HG03342 (cell line): ENCODE measurements around the gene IL2RA.
"Not testable (repeated sequence)": the region's sequence is repeated elsewhere in the genome, so short reads cannot be mapped to it uniquely, and the experiment has no call there.

Experiments
- ATAC-seq: cut with Tn5 transposase; IDR thresholded peaks from one replicate; pipeline ENCODE4 v1.9.1; 2021; ENCODE audit warnings: mild to moderate bottlenecking, moderate library complexity; ENCODE audit not compliant: unreplicated experiment

Gene IL2RA

DNA sequence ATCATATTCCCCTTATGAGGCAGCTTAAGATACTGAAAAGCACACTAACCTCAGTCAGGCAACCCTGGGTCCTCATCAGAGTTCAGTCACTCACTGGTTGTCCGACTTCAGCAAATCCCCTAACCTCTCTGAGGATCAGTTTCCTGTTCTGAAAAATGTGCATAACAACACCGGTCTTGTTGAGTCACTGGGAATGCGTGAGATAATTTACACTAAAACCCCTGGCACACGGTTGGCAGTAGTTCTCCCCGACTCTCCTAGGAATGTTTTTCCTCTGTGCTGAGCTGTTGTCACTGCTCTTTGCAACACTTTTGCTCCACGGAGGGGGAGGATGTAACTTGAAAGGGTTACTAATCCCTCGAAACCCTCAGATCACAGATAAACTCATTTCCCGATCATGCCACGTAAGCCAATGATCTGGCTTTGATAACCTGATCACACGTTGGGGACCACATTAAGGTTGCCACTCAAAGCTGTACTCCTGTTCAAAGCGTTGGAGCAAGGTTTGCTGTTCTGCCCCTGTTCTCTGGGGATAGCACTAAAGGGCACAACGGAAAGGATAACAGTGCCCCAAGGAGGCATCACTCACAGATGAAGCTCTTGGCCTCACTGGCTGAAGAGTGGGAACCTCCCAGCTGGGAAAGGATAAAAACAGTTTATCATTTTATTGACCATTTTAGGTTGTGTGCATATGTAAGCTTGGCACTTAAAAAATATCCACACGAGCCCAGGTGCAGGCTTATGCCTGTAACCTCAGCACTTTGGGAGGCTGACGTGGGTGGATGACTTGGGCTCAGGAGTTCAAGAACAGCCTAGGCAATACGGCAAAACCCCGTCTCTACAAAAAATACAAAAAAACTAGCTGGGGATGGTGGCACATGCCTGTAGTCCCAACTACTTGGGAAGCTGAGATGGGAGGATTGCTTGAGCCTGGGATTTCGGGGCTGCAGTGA is 21.6 kb upstream of the IL2RA start:
- ATAC-seq: no peak

DNA sequence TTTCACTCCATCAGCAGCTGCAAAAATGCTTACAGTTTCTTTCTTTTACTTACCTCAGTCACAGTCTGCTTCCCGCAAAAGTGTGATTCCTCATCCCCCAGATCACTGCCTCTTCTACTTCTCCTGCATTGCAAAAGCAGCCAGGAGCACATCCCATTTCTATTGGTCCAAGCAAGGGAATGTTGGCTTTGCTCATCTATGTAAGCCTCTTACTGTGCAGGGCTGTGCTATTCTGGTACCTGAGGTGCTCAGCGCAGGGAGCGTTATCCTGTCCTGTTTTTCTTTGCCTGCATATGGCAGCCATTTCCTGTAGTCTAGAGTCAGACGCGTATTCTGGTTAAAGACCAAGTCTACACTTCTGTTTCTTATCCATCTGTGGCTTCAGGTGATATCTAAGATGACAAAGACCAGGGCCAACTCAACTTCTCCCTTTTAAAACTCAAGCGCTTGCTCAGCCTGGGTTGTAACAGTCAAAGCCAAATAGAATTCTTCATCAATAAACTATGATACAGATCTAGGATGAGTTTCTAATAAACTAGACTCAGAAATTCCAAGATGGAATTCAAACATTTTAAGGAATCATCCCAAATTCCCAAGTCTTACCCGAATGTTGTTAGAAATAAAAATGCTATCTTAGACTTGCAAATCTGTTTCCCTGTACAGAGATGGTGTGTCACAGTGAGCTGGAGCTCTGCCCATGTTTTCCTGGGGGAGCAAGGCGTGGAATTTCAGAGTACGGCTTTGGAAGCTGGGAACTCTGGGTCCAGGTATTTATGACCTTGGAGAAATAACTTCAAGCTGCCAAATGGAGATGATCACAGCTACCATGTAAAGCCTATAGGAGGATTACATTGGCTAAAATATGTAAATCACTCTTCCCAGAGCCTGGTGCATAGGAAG is 20.6 kb upstream of the IL2RA start:
- no peak for ATAC-seq

DNA sequence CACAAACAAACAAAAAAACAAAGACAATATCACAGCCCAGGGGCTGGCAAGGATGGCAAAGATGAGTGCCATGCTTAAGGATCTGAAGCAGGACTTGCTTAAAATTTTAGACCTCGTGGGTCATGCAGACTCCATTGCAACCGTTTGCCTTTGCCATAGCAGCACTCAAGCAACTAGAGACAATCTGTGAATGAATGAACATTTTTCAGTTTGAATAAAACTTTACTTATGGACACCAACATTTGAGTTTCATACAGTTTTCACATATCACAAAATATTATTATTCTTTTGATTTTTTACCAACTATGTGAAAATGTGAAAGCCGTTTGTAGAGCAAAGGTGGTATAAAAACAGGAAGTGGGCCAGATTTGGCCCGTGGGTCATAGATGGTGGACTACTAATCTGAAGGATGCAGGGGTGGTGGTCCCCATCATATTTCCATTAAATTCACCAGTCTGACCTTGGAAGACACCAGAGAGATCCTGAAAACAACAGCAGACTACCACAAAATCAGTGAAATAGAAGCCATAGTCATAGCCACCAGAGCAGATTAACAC is 18.3 kb upstream of the IL2RA start:
- ATAC-seq: no peak

DNA sequence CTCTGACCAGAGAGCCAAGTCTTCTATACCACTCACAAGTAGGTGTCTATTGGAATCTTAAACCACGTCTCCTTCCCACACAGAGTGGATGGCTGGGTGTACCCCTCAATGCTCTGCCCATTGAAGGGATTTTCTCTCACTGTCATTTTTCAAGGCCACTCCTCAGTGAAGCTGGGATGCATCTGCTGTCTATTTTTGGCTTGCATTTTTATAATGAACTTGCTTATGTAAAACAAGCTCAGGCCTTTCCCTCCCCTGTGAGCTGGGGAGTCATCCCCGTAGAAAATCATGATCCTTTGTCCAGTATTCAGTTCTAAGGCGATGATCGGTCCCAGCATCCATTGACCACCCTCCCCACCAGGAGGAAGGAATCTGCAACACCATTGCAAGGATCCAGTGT is 16.9 kb upstream of the IL2RA start:
- ATAC-seq: no peak

DNA sequence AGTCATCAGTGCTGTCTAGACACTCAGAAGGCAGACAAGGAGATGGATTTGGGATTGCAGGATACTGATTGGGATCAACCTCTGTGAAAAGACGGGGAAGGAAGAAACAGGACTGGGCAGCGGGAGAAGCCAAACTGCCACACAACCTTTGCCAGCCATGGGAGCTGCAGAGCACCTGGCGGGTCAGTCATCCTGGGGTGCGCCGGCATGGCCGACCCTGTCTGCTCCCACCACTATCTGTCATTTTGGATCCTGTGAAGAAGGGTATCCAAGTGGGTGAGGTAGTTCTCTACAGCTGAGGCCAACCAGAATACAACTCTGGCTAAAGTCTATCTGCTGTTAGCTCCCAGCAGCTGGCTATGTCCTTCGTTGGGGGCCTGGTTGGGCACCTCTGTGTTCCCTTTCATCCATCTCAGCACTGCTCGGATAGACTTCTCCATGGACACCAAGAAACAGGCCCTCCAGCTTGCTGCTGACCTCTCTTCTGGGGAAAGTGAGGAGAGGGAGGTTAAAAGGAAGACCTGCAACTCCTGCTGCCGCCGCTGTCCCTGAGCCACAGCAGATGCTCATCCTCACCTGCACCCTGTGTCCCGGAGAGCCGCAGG is 15.0 kb upstream of the IL2RA start:
- no peak for ATAC-seq

DNA sequence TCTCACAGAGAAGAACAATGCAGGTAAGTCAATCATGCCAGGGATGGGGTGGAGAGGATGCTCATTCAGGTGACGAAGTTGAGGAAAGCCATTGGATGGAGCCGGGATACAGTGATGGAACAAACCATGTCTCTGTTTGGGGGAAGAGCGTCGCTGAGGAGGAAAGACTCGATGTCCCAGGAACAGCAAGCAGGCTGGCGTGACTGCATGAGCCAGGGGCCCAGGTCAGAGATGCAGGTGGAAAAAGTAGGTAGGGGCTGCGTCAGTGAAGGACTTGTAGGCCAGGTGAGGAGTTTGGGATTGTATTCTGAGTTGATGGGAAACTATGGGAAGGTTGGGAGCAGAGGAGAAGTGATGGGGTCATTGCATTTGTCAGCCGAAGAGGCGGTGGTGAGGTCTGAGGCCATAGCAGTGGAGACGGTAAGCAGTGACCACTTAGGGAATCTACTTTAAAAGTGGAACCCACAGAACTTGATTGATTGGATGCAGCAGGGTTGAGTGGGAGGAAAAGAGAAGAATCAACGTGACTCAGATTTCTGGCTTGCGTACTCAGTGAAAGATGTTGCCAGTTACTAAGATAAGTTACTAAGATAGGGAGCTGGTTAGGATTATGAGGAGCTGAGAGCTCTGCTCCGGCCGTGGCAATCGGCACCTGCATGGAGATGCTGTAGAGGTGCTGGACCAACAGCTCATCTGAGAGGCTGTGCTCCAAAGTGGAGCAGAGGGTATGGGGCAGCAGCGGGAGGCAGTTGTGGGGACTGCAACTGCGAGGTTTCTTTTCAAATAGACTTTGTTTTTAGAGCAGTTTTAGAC is 12.5 kb upstream of the IL2RA start:
- no peak for ATAC-seq

DNA sequence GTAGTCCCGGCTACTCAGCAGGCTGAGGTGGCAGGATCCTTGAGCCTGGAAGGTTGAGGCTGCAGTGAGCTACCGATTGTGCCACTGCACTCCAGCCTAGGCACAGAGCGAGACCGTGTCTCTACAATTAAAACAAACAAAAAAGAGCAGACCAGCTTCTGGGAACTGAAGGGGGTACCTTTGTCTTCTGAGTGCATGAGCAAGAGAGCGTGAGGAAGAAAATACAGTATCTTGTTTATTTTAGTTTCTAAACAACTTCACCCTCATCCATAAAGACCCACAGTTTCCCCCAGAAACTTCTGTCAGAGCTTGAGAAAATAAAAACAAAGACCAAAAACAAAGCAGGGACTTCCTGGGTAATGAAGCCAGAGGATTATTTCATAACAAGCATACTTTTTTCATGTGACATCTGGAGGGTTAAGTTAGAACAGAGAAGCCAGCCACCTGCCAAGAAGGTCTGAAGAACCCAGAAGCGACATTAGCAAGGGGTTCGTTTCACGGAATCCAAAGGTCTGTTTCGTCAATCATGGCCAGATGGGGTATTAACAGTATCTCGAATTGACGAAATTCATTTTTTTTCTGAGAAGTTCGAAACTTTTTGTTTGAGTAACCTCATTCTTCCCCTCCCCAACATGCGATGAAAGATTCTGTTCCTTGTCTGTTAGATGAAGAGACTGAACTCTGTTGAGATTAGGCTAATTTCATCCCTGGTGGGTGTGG is 10.2 kb upstream of the IL2RA start:
- peak; percentile 55 for ATAC-seq

DNA sequence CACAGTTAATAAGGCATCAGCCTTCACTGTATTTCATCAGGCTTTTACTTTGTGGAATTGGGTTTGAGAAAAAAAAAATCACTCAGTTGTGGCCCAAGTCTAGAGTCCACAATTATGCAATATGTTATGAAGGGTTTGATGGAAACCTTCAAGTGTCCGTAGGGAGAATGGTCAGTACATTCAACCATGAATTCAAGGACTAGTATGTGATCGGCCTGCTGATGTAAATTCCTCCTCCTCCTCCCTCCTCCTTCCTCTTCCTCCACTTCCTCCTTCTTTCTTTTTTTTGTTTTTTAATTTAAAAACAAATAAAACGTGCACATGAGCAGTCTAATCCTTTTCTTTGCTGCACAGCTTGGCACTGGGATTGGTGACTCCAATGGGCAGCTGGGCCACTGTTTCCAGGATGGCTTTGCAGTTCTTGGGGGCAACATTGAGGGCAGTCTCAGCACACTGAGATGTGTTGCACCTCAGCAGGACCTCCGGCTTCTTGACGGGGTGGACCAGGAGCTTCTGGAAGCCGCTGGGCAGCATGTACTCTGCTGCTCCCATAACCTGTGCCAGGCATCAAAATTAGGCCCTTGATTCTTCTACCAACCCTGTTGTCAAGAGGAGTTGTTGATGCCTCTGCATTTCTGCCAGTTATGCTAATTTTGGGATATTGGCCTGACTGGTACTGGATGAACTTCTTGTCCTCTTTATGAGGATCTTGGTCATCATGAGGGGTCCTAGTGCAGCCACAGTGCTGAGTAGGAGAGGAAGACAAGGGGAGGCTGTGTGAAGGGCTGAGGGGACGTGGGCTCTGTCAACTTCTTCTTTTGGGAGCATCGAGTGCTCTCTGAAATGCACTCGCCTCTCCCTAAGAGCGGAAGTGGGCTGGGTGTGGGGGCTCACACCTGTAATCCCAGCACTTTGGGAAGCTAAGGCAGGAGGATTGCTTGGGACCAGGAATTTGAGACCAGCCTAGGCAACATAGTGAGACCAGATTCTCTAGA is 9.3 kb upstream of the IL2RA start:
- ATAC-seq: peak; percentile 14

DNA sequence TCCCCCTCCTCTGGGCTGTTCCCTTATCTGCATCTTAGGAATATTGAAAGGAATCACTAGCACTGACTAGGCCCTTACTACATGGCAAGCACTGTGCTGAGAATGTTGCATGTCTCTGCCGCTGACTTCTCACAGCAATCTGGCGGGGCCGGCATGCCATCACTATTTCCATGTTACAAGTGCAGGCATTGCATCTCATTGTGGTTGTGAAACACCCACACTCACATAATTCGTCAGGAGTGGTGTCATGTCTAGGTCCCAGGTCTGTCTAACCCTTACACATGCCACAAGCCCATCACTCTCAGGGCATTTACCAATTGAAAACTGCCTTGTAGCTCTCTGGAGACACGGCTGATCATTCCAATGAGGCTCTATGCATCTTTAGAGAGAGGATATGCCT is 8.5 kb upstream of the IL2RA start:
- ATAC-seq: no peak

DNA sequence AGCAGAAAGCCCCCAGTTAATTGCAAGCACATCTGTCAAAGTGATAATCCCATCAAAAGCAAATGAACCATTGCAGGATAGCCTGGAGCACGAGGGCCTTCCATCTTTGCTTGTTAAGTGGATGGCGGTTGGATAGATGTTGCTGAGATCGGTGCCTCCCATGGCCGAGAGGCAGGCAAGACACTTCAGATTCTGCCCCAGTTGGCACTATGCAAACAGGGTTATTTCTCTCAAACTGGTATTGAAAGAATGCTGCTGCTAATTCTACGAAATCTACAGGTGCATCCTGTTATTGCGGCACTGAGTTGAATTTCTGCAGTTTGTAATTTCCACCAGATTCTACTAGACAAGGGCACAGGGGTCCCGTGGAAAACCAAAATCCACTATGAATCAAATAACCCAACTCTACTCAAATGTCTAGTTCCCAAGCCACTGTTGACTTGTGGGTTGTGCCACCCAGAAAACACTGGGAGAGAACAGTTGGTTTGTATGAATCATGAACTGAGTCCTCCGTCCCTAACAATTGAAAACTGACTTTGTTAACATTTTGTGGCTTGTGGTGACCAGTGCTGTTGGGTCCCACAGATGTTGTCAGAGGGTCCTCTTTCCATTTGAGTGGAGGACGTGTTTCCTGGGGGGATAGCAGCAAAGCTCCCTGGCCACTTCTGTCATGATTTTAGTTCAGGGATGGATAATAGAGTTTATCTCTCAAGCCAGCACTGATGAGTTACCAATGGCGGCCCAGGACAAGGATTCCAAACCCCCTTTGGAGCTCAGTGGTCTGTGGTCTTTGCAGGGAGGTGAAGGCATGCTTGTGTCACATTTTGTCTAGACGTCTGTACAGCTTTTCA is 7.1 kb upstream of the IL2RA start:
- no peak for ATAC-seq

DNA sequence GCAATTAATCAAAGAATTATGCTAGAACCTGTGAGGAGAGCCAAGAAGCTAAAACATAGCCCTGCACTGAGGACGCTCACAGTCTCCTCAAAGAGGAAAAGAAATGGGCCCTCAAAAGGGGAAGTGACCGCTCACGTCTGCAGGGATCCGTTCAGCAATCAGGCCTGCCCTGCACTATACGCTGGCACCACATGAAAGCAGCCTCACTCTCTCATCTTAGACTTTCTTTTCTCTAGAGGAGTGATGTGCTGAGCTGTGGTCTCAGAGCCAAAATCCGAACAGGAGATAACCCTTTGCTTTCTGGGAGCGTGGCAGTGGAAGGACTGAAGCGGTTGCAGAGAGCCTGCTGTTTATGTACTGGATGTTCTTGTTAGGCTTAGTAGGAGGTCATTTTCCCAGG is 6.3 kb upstream of the IL2RA start:
- peak; percentile 61 for ATAC-seq

DNA sequence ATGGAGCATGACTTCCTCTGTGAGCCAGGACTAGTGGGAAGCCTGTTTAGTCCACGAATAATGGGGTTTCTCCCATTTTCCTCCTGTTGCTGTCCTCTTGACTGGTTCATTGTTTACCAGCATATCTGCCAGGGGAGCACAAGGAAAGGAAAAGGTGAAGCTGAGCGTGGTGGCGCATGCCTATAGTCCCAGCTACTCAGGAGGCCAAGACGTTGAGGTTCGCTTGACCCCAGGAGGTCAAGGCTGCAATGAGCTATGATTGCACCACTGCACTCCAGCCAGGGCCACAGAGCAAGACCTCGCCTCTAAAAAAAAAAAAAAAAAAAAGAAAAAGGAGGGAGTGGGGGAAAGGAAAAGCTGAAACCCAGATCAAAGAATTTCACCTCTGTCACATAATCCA is 5.8 kb upstream of the IL2RA start:
- no peak for ATAC-seq

DNA sequence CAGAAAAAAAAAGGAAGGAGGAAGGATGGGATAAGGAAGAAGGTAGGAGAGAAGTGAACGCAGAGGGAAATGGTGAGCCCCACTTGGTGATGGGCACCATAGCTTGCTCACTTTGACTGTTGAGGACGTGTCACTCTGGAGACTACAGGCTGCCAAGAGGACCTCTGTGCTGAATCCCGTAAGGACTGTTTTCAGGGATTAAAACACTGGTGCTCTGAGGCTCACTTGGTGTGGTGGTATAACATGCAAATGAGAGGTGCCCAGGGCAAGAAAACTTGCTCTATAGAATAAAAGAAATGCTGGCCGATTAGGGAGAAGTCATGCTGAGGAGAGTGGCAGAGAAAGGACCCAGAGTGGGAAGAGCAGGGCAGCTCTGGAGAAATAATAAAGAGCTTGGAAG is 5.3 kb upstream of the IL2RA start:
- no peak for ATAC-seq

DNA sequence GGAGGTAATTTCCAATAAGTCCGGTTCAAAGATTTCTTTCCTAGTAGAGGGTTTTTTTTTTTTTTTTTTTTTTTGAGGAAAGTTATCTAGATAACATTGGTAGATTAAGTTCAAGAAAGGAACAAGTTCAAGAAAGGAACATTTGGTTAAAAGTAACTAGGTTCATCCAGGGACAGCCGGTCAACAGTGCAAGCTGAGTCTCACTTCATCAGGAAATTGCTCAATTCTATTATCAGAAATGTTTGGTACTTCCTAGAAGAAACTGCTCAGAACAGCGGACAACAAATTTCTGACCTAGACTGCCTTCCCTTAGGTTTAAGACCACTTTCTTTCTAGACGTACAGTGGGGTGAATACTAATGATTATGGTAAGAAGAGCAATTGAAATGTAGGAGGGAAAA is 3.7 kb upstream of the IL2RA start:
- no peak for ATAC-seq

DNA sequence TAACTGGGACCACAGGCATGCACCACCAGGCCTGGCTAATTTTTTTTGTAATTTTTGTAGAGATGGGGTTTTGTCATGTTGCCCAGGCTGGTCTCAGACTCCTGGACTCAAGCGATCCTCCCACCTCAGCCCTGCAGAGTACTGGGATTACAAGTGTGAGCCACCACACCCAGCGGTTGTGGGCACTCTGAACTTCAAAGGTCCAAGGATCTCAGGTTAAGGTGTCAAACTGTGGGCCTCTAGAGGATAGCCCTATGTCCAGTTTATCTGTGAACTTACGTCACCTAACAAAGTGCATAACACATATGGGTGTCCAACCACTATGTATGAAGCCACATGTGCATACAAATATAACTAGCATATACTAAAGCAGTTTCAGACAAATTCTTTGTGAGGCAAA is 3.2 kb upstream of the IL2RA start:
- no peak for ATAC-seq

DNA sequence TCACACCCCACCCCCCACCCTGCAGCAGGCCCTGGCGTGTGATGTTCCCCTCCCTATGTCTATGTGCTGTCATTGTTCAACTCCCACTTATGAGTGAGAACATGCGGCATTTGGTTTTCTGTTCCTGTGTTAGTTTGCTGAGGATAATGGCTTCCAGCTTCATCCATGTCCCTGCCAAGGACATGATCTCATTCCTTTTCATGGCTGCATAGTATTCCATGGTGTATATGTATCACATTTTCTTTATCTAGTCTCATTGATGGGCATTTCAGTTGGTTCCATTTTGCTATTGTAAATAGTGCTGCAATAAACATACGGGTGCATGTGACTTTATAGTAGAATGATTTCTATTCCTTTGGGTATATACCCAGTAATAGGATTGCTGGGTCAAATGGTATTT is 2.6 kb upstream of the IL2RA start:
- ATAC-seq: not testable (repeated sequence)

DNA sequence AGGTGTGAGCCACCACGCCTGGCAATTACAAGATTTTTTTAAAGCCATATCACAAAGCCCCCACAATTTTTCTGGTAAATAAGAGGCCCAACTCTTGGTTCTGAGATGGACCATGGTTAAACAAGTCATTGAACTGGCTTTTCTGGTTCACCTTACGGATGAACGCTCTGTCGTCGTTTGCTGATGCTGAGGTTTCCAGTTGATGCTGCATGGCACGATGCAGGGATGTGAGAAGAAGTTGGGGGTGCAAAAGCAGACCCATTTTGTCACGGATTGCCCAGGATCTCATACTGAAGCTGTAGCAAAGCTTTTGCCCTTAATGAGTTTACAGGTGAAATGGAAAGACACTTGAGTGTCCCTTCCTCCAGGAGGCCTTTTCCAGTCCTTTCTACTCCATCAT is 2.0 kb upstream of the IL2RA start:
- no peak for ATAC-seq

DNA sequence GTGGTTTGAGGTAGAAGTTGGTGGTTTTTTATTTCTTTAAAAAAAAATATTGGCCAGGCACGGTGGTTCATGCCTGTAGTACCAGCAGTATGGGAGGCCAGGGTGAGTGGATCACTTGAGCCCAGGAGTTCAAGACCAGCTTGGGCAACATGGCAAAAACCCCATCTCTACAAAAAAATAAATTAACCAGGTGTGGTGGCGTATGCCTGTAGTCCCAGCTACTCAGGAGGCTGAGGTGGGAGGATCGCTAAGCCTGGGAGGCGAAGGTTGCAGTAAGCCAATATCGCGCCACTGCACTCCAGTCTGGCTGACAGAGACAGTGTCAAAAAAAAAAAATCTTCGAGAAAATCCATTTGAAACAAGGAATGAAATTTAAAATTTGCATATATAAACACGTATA is 1.1 kb downstream of the IL2RA start:
- ATAC-seq: no peak
